ENCODE results near the gene PPM1H.
"Not testable (repeated sequence)": the region's sequence is repeated elsewhere in the genome, so short reads cannot be mapped to it uniquely, and the experiment has no call there.

PPM1H gene

DNA sequence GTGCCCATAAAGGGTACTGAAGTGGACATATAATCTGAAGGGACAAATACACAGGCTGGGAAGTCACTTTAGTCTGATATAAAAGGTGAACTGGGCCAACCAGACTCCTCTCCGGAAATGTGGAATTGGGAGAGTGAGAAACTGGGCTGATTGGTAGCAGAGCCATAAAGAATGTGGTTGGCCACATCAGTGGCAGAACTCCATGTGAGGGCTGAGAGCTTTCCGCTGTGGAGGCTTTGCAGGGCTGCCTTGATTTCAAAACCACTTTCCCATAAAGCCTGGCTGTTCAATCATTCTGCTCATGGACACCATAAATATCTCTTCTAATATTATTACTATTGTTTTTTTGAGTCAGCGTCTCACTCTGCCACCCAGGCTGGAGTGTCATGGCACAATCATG lies 248.0 kb downstream of the PPM1H start:
- DNase-seq (ENCODE audit: low read depth in 3 of 3), result no peak

DNA sequence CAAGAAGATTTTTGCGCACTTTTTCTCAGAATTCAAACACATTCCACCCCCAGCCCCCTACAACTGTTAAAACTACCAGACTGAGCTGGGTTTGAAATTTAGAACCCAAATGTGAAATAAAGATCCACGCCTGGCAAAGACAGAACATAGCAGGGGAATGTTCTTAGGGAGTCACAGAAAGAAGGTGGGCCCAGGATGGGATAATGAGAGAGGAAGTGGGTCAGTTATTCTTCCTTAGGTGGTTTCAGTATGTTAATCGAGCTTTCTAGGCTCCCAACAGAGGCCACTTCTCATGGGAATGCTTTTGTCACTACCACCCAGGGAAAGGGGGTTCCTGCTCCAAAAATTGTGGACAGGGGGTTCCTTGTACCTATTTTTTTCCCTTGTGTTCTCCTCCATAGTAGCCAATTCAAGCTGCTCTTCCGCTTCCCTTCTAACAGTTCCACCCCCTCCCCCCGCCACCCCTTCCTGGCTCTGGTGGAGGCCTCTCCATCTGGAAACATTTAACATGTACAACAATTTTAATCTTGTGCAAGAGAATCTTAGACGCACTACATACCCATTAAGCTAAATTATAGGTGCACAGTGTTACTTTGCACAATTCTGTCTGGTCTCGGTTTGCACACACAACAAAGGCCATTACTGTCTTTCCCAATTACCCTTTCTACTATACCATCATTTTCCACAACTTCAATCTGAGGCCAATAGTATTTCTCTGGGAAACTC lies 250.2 kb downstream of the PPM1H start:
- no peak for DNase-seq (ENCODE audit: low read depth in 3 of 3)

DNA sequence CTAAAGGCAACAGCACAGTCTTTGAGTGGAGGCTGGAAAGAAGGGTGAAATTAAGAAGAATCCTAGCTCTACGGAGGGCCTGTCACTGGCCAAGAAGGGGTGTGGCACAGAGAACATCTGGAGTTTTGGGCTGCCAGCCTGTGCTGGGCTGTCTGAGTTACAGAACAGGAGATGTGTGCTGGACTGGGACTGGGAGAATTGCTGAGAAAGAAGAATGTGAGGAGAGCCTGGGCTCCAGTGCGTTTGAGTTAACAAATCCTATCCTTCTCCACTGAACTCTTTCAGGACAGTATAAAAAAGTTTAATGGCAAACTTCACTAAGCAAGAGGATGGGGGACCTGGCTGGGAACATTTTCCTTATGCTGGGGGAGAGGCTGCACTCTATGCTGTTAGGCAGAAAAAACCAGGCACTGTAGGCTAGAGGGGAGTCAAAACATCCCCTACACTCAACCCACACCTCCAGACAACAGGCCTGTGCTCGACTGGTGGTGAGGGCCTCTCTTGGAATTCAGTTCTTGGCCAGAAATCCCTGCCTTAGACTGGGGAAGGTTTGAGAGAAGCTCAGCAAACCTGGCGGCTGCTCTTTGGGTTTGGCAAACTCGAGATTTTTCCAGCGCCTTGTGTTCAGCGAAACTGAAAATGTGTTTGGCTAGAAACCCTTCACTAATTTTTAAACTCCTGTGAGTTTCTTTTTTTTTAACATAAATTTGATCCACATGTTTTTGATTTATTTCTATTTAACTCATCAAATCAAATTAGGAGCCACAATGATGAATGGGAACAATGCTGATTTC lies 251.0 kb downstream of the PPM1H start:
- no peak for DNase-seq (ENCODE audit: low read depth in 3 of 3)

DNA sequence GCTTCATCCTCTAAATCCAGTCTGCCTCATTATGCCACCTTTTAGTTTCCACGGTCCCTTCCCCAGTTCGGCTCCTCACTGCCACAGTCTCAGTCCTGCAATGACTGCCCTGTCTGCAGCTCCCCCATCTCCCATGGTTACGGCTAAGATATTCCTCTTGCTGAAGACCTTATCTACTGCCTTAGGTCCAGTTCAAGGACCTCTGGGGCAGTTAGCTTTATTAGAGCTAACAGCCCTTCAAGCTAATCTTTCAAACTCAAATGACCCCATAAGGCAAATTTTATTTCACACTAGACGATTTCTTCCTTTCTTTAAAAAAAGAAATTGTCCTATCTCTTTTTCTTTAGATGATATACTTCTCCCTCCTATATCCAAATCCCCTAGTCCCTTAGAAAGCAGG lies 253.6 kb downstream of the PPM1H start:
- DNase-seq (ENCODE audit: low read depth in 3 of 3), result no peak

DNA sequence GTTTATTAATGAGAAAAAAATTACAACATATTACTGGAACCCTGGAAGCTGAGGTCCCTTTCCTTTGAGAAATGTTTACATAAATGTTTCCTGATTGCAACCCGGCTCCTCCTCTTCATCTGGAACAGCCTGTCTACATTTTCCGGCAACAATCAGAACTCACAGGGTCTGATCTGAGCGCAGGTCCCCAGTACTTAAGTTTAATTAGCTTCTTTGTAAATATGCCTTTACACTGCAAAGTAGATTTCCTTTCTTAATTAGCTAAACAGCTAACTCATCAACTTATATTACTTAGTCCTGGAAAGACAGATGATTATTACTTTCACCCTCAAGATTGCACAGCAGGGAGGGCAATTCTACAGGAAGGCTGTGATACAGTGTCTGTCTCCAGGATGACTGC lies 255.3 kb downstream of the PPM1H start:
- no peak for DNase-seq (ENCODE audit: low read depth in 3 of 3)

DNA sequence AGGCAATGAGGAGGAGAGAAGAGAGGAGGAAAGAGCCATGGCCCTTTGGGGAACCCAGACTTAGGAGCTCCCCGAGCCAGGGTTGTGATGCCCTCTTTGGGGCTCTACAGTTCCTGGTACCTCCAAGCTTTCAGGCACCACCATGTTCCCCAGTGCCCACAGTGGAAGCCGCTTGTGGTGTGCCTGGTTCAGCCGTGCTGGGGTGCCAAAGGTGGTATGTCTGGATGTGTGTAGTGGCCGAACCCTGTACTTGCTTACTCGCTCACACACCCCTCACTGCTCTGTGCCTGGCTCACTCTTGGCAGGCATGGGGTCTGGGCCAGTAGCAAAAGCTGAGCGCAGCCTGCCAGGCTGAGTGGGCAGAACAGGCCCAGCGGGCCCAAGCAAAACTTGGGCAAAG lies 257.6 kb downstream of the PPM1H start:
- no peak for DNase-seq (ENCODE audit: low read depth in 3 of 3)

DNA sequence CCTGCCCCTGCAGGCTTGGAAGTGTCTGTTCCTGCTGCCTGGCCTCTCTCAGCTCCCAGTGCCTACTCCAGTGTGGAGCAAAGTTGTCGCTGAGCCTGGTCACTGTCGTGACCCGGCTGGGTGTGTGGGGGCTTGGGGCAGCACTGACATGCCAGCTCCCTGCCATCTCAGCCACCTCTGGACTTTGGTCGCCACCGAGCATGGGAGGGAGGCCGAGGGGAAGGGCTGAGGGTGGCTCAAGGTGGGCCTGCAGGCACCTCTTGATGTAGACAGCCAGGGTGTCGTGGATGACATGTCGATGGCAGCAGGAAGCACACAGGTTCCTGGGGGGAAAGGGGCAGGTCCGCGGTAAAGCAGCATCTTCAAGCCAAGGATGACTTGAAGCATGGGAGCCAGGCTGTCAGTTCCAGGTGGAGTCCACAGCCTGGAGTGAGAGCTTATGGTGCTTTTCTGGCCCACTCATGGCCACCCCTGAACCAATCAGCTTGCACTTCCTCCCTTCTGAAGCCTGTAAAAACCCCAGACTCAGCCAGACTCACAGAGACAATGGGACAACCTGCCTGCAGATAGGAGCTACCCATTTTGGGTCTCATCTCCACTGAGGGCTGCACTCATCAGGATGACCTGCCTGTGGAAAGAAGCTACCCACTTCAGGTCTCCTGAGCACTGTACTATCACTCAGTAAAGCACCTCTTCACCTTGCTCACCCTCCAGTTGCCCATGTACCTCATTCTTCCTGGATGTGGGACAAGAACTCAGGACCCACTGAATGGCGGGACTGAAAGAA lies 258.2 kb downstream of the PPM1H start:
- DNase-seq (ENCODE audit: low read depth in 3 of 3), result no peak

DNA sequence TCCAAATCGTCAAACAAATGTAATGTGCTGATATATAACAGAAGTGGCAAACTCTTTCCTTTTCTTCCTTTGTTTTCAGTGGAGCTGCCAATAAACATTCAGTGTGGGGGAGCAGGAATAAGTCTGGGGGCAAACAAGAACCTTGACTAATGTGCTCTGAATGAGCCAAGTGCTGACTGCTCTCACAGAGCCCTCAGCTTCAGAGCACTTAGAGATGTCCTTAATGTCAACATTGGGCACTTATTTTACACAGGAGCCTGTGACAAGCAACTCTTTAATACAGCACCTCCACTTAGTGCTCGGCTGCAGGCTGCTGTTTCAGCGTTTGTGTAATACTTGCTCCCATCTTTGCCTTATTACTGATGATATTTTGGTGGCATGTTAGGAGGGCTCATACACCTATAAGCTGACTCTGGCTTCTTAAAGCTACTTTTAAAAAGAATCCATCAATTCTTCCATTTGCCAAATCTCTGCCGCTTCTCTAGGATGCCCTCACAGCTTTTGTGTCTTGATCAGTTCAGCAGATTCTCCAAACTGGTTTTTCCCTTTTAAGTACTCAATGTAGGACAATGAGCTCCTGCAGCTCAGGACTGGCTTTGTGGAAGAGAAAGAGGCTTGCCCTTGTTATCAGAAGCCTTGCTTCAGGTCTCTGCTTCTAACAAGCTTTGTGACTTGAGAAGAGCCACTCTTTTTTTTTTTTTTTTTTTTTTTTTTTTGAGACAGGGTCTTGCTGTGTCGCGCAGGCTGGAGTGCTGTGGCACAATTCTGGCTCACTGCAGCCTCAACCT lies 261.7 kb downstream of the PPM1H start:
- DNase-seq (ENCODE audit: low read depth in 3 of 3), result no peak

DNA sequence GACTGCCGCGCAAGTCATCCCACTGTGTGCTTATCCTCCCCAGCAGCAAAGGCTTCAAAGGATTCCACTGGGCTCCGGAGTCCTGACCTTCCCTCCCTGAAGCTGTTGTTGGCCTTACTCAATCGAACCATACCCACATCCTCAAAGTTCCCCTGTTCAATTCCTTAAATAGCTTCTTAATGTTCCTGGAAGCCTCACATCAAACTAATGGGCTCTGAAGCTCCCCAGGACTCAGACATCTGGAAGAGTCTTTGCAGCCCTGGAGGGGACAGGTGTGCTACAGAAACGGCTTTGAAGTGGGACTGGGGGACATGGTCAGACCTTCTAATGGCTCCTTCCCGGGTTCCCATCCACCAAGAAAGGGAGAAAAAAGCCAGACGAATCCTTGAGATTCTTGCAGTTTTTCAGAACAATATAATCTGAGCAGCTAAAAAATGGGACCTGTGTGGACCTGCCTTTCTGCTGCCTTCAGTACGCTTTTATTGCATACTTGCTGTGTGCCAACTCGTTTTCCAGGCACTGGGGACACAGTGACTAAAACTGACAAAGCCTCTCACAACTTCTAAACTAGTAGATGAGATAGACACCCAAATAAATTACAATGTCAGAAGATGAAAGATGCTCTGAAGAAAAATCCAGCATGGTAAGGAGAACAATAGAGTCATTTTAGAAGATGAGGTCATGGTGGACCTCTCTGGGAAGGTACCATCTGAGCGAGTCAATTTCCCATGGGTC lies 263.8 kb downstream of the PPM1H start:
- no peak for DNase-seq (ENCODE audit: low read depth in 3 of 3)

DNA sequence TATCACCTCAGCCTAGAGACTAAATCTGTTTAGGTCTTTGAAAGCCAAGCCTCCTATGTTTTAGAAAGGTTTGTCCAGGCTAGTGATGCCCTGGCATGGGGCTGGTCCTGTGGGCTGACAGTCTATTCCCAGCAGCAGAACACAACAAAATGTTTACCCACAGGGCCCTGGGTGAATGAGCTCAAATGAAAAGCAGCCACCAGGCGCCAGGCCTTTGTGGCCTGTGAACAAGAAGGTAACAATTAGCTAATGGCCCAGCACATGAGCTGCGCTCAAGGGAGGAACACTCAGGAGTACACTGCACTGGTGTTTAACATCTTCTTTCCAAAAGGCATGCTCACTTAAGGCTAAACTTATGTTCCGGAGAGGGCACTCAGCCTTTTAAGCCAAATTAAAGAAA lies 266.2 kb downstream of the PPM1H start:
- DNase-seq (ENCODE audit: low read depth in 3 of 3), result no peak

DNA sequence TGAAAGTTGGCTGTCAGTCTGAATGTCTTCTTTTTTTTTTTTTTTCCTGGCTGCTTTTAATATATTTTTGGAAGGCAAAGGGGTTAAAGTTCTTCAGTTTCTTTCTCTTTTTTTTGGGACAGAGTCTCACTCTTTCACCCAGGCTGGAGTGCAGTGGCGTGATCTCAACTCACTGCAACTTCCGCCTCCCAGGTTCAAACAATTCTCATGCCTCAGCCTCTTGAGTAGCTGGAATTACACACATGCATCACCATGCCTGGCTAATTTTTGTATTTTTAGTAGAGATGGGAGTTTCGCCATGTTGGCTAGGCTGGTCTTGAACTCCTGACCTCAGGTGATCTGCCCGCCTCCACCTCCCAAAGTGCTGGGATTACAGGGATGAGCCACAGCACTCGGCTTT lies 270.0 kb downstream of the PPM1H start:
- not testable (repeated sequence) for DNase-seq (ENCODE audit: low read depth in 3 of 3)

DNA sequence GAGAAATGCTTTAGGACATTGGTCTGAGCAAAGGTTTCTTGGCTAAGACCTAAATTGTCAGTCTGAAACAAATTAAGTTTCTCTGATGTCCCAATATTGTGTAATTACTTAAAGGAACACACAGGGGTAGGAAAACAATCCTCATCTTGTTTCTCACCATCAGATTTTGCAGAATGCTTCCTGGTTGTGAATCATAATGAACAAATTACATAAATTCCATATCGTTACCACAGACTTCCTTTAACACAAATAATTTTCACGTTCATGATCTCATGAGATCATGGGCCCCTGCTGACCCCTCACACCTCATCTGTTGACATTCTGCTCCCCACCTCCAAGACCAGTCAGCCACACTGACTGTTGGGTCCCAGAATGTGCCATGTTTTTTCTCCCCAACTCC lies 274.2 kb downstream of the PPM1H start:
- DNase-seq (ENCODE audit: low read depth in 3 of 3), result no peak

DNA sequence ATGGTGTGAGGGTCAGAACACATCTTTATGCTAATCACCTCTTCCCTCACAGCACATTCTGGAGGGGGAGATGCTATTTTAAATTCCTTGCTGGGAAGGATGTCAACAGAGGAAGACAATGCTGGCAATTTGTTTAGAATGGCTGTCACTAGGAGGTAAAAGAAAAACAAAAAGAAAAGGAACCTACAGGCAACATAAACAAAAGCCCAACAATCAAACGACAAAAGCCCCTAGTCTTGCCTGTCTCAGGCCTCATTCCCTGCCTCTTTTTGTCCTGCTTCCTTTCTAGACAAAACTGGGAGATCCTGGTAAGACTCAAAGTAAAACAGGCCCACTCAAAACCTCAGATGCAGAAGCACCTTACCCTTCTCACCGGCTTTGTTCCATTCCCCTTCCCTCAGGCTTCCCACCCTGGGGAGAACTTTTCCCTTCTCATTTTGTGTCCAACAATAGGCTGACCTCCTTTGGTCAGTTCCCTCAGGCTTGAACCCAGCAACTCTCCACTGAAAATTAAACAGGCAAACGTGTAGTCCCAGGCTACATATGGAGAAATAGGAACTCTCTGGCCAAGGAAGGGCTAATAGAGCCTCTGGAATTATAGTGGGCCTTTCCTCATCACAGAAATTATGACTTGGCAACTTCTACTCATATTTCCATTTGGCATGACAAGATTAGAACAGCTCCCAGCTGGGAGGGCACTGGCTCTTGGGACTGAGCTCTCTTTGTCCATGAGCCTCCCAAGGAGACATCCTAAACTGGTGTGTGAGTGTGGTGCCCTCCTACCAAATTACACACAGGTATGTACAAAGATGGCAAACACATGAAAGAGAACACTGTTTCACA lies 275.3 kb downstream of the PPM1H start:
- DNase-seq (ENCODE audit: low read depth in 3 of 3), result no peak

DNA sequence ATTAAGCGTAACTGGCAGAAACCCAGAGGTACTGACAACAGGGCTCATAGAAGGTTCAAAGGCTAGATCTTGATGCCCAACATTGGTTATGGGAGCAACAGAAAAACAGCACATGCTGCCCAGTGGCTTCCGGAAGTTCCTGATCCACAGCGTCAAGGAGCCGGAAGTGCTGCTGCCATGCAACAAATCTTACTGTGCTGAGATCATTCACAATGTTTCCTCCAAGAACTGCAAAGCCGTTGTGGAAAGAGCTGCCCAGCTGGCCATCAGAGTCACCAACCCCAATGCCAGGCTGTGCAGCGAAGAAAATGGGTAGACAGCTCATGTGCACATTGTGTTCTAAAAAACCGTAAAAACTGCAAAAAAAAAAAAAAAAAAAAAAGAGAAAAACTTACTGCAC lies 276.0 kb downstream of the PPM1H start:
- no peak for DNase-seq (ENCODE audit: low read depth in 3 of 3)

DNA sequence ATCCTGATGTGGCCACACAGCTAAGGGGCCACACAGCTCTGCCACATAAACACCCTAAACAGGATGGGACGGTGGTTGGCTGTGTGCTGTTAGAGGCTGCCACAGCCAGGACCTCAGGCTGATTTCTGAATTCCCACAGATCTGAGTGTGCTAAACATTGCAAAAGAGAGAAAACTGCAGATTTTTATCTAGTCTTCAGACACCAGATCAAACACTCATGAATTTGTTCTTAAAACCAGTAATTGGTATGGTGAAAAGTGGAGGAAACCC lies 277.7 kb downstream of the PPM1H start:
- DNase-seq (ENCODE audit: low read depth in 3 of 3), result no peak

DNA sequence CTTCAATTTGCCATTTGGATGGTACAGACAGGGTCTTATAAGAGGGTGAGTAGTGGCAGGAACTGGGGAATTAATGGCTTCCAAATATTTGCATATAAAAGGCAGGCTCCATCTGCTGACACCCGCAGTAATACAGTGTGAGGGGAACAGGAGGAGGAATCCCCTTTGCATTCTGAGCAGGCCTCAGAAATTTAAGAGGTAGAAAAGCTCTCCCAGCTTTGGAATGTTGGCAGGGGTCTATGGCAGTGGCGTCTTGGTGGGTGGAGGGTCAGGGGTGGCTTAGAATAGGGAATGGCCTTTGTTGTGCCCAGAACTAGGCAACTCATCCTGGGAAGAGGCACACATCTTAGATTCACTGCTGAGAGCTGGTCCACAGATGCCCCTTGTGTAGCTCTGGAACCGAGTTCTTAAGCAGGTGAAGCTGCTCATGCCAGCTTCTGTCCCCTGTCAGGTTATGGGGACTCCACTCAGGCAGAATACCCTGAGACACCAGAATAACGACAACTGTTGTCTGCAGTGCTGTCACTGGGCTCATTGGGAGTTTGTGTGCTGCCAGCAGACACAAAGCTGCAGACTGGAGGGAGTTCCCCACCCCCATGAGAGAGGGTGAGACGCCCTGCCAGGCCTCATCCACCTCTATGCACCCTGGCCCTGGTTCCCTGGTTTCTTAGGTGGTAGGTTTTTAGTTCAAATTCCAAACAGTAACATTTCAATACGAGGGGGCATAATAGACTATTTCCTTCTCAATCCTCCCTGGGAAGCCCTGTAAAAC lies 278.2 kb downstream of the PPM1H start:
- no peak for DNase-seq (ENCODE audit: low read depth in 3 of 3)

DNA sequence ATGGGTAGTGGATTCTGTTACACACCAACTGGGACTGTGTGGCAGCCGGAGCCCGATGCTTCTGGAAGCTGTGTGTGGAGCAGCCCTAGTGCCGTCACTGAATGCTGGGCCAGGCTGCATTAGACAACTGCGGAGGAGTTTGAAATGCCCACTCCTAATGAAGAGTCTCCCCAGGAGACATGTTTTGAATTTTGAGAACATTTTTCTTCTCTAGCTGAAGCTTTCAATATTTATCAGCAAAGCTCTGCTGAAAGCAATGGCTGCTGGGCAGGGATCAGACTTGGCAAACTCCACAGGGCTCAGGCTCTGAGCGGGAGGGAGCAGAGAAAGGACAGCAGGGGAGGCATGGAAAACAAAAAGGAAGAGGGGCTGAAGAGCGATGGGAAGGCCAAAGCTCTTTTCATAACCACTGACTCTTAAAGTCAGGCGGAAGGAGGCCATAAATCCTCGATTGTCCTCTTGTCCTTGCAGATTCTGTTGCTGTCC lies 279.2 kb downstream of the PPM1H start:
- DNase-seq (ENCODE audit: low read depth in 3 of 3), result no peak

DNA sequence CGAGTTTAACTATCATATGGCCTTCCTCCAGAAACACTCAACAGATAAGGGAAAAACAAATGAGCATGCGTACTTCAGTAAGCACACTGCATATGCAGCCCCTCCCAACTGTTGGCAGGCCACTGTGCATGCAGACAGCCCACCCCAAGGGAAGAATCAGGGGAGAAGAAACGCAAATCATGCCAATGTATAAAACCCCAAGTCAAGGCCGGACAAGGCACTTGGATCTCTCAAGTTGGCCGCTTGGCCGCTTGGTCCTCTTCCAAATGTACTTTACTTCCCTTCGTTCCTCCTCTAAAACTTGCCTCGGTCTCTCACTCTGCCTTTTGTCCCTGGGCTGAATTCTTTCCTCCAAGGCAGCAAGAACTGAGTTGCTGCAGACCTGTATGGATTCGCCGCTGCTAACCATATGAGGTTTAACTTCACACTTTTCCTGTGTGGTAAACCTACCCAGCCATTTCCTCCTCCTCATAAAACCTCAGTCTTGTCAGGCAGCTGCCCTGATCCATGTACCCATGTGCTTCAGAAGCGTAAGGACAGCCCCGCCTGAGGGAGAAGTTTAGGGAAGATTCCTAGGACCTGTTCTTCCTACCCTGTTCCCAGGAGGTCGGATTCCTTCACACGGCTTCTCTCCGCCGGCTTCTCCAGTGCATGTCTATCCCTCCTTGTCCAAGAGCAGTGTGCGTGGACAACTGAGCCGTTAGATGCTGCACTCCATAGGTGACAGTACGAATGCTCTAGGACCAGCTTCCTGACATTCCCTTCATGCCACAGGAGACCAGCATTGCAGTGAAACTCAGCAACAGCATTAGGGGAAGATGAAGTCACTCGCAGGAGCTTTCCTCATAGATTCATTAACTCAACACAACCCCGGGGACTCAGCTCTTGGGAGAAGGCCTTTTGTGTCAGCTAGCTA lies 280.4 kb downstream of the PPM1H start:
- DNase-seq (ENCODE audit: low read depth in 3 of 3), result no peak

All from stimulated activated CD4-positive, alpha-beta T cell treated with anti-CD3 and anti-CD28 coated beads, TNF-alpha, amount 100 ng/mL, for 48 hours (primary cell).